GM12892 (cell line): ENCODE results near the gene IRF9.
A peak's percentile ranks its signal among the peaks of the same experiment; 100 is the strongest.

Experiments
- DNase-seq: peaks from one replicate; pipeline ENCODE4 v3.0.0; 2011; ENCODE audit not compliant: insufficient read length
- FAIRE-seq: peaks from 2 replicates; lab custom pipeline; 2011; peaks lifted over from hg19 to GRCh38; lab: Jason Lieb, UNC
- POLR2A ChIP-seq: IDR thresholded peaks from 2 replicates; pipeline ENCODE4 v1.6.1; 2011; ENCODE audit warnings: low read depth, low read length, control low read depth
- POLR2AphosphoS5 ChIP-seq: IDR thresholded peaks from 2 replicates; pipeline ENCODE4 v1.6.1; 2011; ENCODE audit warnings: low read depth, low read length, control low read depth
- TAF1 ChIP-seq: IDR thresholded peaks from 2 replicates; pipeline ENCODE4 v1.6.1; 2011; ENCODE audit warnings: low read depth, mild to moderate bottlenecking, control low read depth, low read length, borderline replicate concordance

Gene IRF9

DNA sequence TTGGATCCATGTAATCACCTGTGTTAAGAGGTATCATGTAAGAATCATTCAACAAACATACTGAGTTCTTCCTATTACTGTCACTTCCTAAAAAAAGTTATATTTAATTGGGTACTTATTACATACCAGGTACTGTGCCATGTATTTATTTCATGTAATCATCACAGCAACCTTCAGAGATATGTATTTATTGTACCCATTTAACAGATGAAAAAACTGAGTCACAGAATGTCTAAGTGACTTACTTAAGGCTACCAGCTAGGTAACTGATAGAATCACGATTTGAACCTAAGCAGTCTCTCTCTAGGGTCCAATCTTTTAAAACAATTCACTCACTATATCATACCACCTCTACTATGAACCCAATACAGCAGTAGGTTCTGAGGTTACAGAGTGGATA lies 16.6 kb upstream of the IRF9 start:
- no peak for FAIRE-seq
- DNase-seq: no peak
- no peak for TF ChIP-seq POLR2A
- no peak for TF ChIP-seq POLR2AphosphoS5
- TF ChIP-seq TAF1: no peak

DNA sequence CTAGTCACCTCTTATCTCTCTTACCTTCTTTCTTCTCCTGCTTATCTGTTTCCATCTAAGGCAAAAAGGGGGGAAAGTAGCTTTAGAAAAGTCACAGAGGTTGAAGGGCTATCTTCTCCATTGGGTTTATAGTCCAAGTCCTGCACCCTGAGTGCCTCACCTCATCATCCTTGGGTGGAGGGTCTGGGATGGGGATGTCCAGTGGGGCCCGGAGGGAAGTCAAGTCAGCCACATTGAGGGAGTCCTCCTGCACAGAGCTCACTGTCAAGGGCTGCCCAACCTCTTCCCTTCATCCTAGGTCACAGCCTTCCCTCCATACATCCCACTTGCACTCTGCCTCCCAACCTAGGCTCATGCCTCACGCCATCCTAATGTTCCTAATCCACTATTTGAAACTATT lies 15.8 kb upstream of the IRF9 start:
- TF ChIP-seq POLR2AphosphoS5 (no peak), TAF1 (no peak), POLR2A (no peak)
- DNase-seq: no peak
- FAIRE-seq: no peak

DNA sequence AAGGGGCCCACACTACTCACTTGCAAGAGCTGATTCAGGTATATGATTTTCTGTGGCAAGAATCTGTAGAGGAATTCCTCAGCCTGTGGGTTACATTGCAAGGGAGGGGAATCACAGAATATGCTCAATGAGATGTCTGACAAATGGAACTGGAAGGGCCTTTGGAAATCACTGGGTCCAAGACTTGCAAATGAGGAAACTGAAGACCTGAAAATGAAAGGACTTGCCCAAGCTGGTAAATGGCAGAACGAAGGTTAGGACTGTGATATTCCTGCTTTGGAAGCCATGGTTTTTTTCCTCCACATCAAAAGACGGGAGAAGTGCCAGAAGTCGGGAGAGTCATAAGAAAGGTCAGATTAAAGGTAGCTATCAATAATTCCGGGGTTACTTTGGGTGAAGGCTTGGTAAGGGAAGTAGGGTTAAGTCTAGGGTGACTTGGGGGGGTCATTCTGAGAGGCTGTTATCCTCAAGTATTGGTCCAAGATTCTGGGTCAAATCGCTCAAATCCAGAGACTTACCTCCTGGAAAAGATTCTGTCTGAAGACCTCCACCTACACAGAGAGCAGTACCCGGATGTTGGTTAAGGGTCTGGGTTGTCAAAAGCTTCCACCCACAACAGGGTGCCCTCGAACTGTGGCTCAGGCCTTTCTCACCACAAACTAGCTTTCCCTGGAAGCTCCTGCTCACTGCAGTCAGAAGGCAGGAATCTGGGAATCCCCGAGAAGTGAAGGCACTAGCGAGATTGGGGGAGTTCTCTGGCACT lies 15.2 kb upstream of the IRF9 start:
- no peak for DNase-seq
- TF ChIP-seq POLR2AphosphoS5 (no peak), POLR2A (no peak), TAF1 (no peak)
- no peak for FAIRE-seq

DNA sequence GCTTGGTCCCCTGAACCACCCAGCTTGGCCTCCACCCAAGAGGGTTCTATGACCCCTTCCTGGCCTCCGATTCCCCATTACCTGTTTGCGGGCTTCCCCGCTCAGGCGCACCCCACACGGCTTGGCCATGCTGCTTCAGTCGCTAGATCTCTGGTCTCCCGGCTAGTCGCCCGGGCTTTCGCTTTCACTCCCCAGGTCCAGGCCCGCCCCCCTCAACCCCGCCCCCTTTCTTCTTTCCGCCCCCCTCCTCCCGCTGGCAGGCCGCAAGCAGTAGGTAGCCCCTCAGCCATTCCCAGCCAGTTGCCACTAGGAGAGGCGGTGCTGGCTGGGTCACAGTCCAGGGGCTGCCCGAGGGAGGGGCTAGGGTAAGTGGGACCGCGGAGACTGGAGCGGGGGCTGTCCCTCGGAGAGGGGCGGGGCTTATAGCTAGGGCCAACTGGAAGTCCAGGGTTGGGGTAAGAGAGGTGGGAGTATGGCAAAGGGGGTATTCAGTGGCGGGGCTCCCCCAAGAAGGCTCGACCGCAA lies 14.6 kb upstream of the IRF9 start, which contains the start of gene PSME2:
PSME2 (minus strand) TSS at position 158 of the 525 bp plus-strand sequence; CDS start at position 129, 29 bp downstream.
- TF ChIP-seq TAF1 (0 out of 2 replicates have a peak, but pooled peaks have one; percentile 66), POLR2AphosphoS5 (peak; percentile 81), POLR2A (peak; percentile 78)
- DNase-seq: peak; percentile 93
- FAIRE-seq: no peak

DNA sequence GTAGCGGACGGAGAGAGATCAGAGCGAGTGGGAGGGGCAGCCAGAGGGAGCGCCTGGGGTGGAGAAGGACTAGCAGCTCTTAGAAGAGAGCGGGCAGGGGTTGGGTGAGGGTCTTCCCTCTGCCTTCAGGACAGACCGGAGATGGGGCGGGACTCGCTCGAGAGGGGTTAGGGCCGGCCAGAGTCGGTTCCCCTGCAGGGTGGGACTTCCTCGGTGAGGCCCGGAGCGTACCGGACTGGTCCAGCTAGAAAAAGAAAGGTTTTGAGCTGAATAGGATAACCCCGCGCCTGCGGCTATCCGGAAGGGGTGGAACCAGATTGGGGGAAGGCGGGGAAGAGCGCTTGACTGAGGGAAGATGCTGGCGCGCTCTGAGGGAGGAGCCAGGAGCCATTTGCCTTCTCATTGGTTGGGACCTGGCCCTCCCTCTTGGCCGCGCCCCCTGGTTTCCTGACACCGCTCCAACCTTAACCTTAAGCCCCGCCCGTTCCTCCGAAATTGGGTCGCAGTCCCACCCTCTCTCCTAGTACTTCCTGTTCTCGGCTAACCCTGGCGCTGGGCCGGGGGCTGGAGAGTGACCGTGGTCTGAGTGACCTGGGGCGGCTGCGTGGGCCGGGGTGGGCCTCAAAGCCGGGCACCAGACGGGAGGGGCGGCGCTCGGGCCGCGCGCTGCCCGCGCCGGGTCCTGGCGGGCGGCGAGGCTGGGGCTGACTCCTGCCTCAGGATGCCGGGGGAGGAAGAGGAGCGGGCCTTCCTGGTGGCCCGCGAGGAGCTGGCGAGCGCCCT lies 13.9 kb upstream of the IRF9 start, which contains the start of gene RNF31:
RNF31 (plus strand) TSS at position 521 of the 783 bp plus-strand sequence; CDS start at position 722, 201 bp downstream.
- DNase-seq: peak; percentile 93
- FAIRE-seq: peak; percentile 93
- TF ChIP-seq POLR2AphosphoS5: peak; percentile 58
- peak; percentile 69 for TF ChIP-seq POLR2A
- TF ChIP-seq TAF1: peak; percentile 41; the same call in 1 of the 2 replicates

DNA sequence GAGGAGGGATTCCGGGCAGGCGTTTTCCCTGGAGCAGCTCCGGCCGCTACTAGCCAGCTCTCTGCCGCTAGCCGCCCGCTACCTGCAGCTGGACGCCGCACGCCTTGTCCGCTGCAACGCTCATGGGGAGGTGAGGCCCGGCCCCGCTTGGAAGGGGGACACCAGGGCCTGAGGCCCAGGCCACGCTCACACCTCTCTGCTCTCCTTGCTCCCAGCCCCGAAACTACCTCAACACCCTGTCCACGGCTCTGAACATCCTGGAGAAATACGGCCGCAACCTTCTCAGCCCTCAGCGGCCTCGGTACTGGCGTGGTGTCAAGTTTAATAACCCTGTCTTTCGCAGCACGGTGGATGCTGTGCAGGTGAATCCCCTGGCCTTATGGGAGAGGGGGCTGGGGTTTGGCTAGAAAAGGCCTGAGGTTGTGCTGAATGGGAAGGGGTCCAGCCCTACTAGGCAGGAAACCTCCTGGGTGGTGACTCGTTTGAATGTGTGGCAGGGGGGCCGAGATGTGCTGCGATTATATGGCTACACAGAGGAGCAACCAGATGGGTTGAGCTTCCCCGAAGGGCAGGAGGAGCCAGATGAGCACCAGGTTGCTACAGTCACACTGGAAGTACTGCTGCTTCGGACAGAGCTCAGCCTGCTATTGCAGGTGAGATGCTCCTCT lies 13.2 kb upstream of the IRF9 start:
- FAIRE-seq (no peak), DNase-seq (no peak)
- TF ChIP-seq TAF1 (no peak), POLR2A (no peak), POLR2AphosphoS5 (no peak)

DNA sequence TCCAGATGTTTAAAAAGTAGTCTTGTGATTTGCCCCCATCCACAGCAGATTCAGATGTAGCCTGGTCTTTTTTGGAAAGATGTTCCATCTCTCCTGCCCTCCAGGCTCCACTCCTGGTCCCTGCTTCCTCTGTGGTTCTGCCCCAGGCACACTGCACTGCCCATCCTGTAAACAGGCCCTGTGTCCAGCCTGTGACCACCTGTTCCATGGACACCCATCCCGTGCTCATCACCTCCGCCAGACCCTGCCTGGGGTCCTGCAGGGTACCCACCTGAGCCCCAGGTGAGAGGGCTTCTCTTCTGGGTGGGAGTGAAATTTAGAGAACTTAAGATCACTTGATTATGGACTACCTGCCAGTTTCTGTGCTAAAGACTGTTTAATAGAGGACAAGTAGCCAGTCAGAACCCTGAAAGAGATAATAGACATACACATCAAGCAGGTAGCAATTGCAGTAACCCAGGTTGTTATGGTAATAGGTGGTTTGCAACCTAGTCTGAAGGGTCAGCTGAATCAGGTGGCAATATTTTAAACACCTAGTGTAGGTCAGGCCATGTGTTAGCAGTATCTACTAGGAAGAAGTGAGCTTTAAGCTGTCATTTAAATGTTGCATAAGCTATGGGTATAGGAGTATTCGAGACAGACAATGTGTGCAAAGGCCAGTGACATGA lies 11.6 kb upstream of the IRF9 start:
- FAIRE-seq (no peak), DNase-seq (no peak)
- TF ChIP-seq TAF1 (no peak), POLR2AphosphoS5 (no peak), POLR2A (no peak)

- FAIRE-seq: no peak
- no peak for DNase-seq
- no peak for TF ChIP-seq POLR2AphosphoS5
- TF ChIP-seq POLR2A: no peak
- no peak for TF ChIP-seq TAF1
These were observed 11.0 kb upstream of the IRF9 start for GRCh38 chr14:24150061-24150460.

DNA sequence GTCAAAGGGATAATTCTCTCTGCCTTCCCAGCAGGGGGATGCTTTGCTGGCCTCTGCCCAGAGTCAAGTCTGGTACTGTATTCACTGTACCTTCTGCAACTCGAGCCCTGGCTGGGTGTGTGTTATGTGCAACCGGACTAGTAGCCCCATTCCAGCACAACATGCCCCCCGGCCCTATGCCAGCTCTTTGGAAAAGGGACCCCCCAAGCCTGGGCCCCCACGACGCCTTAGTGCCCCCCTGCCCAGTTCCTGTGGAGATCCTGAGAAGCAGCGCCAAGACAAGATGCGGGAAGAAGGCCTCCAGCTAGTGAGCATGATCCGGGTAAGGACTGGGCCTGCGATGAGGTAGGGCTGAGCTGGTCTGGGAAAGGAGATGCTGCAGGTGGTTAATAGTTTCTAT lies 10.5 kb upstream of the IRF9 start:
- FAIRE-seq (no peak), DNase-seq (no peak)
- TF ChIP-seq POLR2A (no peak), TAF1 (no peak), POLR2AphosphoS5 (no peak)

DNA sequence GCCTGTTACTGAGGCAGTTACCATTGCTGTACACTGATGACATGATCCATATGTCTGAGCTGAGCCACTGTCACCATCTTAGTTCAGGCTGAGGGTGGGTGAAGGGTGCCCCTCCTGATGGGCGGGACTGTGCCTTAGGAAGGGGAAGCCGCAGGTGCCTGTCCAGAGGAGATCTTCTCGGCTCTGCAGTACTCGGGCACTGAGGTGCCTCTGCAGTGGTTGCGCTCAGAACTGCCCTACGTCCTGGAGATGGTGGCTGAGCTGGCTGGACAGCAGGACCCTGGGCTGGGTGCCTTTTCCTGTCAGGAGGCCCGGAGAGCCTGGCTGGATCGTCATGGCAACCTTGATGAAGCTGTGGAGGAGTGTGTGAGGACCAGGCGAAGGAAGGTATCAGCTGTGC lies 10.1 kb upstream of the IRF9 start:
- DNase-seq: no peak
- no peak for FAIRE-seq
- no peak for TF ChIP-seq TAF1
- no peak for TF ChIP-seq POLR2AphosphoS5
- TF ChIP-seq POLR2A: no peak
